ENCODE measurements around the gene PDGFRB. TPM values are rescaled to one million over a fixed set of nuclear protein-coding genes. Genes with fewer than 3 reads are reported as not detected.
A peak's percentile ranks its signal among the peaks of the same experiment; 100 is the strongest.

PDGFRB gene
- total and polyA plus RNA-seq, 4 donors, result 33.6 to 215 (median 78.3) TPM

DNA sequence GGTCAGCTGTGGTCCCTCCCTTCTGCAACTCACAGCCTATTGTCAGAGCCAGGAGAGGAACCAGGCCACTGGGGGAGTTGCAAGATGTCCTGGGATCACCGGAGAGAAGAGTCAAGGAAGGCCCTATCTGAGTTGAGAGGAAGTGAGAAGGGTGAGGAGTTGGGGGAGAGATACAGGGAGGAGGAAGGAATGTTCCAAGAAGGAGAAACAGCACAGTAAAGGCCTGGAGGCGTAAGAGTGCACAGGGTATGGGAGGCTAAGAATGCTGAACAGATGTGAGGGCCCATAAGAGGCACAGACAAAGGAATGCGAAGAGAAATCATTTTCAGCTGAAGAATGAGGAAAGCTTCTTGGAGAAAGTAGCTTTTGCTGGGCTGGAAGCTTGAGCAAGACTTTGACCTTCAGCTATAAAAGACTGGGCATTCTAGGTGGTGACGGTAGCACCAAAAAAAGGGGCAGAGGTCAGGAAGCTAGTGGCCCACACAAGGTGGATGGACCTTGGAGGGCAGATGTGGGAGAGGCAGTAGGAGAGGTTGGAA, 47.7 kb downstream of the PDGFRB start:
- ATAC-seq (ENCODE audit: insufficient read depth, low FRiP score), result no peak

DNA sequence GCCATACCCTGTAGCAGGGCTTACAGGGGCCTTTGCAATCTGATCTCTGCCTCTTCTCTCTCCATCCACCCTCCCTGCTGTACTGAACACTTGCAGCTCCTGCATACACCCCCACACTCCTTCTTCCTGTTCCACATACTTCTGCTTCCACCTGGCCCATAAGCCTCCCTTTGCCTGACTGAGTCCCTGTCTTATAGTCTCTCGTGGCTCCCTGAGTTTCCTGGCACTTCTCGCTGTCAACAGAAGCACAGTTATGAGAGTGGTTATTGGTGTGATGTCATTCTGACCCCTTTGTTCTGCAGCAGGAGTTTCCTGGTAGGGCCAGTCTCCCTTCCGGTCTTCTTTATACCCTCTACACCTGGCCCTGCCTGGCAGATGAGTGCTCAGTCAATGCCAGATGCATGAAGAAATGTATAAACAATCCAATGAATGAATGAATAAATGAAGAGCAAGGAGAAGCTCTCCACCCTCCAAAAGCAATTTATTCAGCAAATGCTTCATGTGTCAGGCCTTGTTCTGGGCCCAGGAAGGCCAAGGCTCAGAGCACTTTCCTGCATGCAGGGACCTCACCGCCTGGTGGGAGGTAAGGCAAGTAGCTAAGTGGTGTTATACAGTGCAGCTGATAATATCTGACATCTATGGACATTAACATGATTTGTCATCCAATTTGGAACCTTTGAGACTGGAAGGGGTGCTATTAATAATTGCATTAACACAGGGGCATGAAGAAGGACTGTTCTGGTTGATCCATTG, 48.8 kb downstream of the PDGFRB start:
- no peak overlapping the region for H3K27ac ChIP-seq (ENCODE audit: low read depth in 1 of 2, low read length in 1 of 2)
- no peak overlapping the region for H3K4me3 ChIP-seq
- peaks cover 0 to 14% (median 2%) of the 10 kb centered on the region in 5 donors for H3K4me1 ChIP-seq (ENCODE audit: control insufficient read depth in 5 of 5, insufficient read depth in 5 of 5, low read length in 5 of 5)
- ATAC-seq (ENCODE audit: insufficient read depth, low FRiP score) (no peak), DNase-seq (peak in 2 of 3 donors; percentile 39 to 57)
- H3K27me3 ChIP-seq (ENCODE audit: control insufficient read depth in 3 of 3, insufficient read depth in 3 of 3, low read length in 2 of 3), result no peaks in the 10 kb centered on the region
- TF ChIP-seq, protein P1, sequence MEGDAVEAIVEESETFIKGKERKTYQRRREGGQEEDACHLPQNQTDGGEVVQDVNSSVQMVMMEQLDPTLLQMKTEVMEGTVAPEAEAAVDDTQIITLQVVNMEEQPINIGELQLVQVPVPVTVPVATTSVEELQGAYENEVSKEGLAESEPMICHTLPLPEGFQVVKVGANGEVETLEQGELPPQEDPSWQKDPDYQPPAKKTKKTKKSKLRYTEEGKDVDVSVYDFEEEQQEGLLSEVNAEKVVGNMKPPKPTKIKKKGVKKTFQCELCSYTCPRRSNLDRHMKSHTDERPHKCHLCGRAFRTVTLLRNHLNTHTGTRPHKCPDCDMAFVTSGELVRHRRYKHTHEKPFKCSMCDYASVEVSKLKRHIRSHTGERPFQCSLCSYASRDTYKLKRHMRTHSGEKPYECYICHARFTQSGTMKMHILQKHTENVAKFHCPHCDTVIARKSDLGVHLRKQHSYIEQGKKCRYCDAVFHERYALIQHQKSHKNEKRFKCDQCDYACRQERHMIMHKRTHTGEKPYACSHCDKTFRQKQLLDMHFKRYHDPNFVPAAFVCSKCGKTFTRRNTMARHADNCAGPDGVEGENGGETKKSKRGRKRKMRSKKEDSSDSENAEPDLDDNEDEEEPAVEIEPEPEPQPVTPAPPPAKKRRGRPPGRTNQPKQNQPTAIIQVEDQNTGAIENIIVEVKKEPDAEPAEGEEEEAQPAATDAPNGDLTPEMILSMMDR (IDR thresholded peaks at IDR 0.05; ENCODE audit: control extremely low read depth, extremely low read depth), result no peak
- H3K9me3 ChIP-seq (ENCODE audit: control insufficient read depth in 4 of 4, insufficient read depth in 3 of 4, low read length in 3 of 4), result no peaks in the 10 kb centered on the region
- H3K36me3 ChIP-seq (ENCODE audit: control insufficient read depth in 4 of 4, insufficient read depth in 4 of 4, low read length in 4 of 4), result no peaks in the 10 kb centered on the region
- WGBS, 2 donors, result 60 to 66% methylated on average over 4 of the region's 4 CpGs
- H3K9ac ChIP-seq (ENCODE audit: insufficient read depth in 1 of 2, low read length in 2 of 2), result no peak overlapping the region

More for the DNA sequence above, 47.7 kb downstream of the PDGFRB start:
- no peak for DNase-seq
- 72 to 78% methylated on average over 4 of the region's 4 CpGs for WGBS, 2 donors
- Histone ChIP-seq H3K4me1 (ENCODE audit: control insufficient read depth in 5 of 5, insufficient read depth in 5 of 5, low read length in 5 of 5) (peaks cover 0 to 14% (median 4%) of the 10 kb centered on the region in 5 donors), H3K9me3 (ENCODE audit: control insufficient read depth in 4 of 4, insufficient read depth in 3 of 4, low read length in 3 of 4) (no peaks in the 10 kb centered on the region), H3K27me3 (ENCODE audit: control insufficient read depth in 3 of 3, insufficient read depth in 3 of 3, low read length in 2 of 3) (no peaks in the 10 kb centered on the region), H3K9ac (ENCODE audit: insufficient read depth in 1 of 2, low read length in 2 of 2) (no peak overlapping the region), H3K27ac (ENCODE audit: low read depth in 1 of 2, low read length in 1 of 2) (no peak overlapping the region), H3K4me3 (no peak overlapping the region), H3K36me3 (ENCODE audit: control insufficient read depth in 4 of 4, insufficient read depth in 4 of 4, low read length in 4 of 4) (no peaks in the 10 kb centered on the region)
- TF ChIP-seq, protein P1 (IDR thresholded peaks at IDR 0.05; ENCODE audit: control extremely low read depth, extremely low read depth), result no peak

DNA sequence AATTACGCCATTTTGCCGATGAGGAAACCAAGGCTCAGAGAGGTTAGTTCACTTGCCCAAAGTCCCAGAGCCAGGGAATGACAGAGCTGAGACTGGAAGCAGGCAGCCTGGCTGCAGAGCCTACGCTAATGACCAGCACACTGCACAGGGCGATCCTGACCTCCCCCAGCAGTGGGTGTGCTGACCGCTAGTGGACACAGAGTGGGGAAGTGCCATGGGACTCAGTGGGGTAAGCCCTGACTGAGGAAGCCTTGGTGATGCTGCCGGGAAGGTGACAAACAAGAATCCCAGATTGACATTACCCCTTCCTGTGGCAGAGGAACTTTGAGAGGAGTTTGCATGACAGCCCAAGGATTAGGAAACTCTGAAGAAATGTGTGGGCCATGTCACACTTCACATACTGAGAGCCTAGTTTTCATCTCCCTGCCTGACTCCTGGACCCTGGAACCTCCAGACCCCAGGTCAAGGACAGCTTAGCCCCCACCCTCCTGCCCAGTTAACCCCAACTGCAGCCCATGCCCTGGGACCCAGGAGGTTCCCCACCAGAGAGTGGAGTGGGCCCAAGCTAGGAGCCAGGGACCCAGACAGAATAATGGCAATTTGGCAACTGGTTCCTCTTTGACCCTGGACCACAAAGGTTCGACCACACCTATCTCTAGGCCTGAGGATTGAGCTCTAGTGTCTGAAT, 49.6 kb downstream of the PDGFRB start:
- Histone ChIP-seq H3K9ac (ENCODE audit: insufficient read depth in 1 of 2, low read length in 2 of 2) (no peak overlapping the region), H3K27ac (ENCODE audit: low read depth in 1 of 2, low read length in 1 of 2) (no peak overlapping the region), H3K36me3 (ENCODE audit: control insufficient read depth in 4 of 4, insufficient read depth in 4 of 4, low read length in 4 of 4) (no peaks in the 10 kb centered on the region), H3K4me1 (ENCODE audit: control insufficient read depth in 5 of 5, insufficient read depth in 5 of 5, low read length in 5 of 5) (peaks cover 0 to 14% (median 2%) of the 10 kb centered on the region in 5 donors), H3K4me3 (no peak overlapping the region), H3K27me3 (ENCODE audit: control insufficient read depth in 3 of 3, insufficient read depth in 3 of 3, low read length in 2 of 3) (no peaks in the 10 kb centered on the region), H3K9me3 (ENCODE audit: control insufficient read depth in 4 of 4, insufficient read depth in 3 of 4, low read length in 3 of 4) (no peaks in the 10 kb centered on the region)
- DNase-seq (no peak), ATAC-seq (ENCODE audit: insufficient read depth, low FRiP score) (peak; percentile 62)
- WGBS, 2 donors, result 77 to 81% methylated on average over 7 of the region's 7 CpGs
- TF ChIP-seq, protein P1 (IDR thresholded peaks at IDR 0.05; ENCODE audit: control extremely low read depth, extremely low read depth), result no peak

All from lung (tissue), 12 donors.